HepG2 (cell line): ENCODE measurements around the gene NVL. TPM values are rescaled to one million over a fixed set of nuclear protein-coding genes. Genes with fewer than 3 reads are reported as not detected.

Source experiments
- ADNP ChIP-seq: sonication (generic); formaldehyde crosslinking; IDR thresholded peaks from 2 replicates; pipeline ENCODE4 v1.4.0; 2020; ENCODE audit warnings: missing genetic modification reagents
- BHLHE40 ChIP-seq: IDR thresholded peaks from 2 replicates; pipeline ENCODE4 v1.6.1; 2011; ENCODE audit warnings: low read length, improper control_type of control experiment
- KLF15 ChIP-seq: sonication (generic); formaldehyde crosslinking; IDR thresholded peaks from 2 replicates; pipeline ENCODE4 v1.8.1; 2023; ENCODE audit warnings: borderline replicate concordance, mild to moderate bottlenecking, inconsistent platforms, missing genetic modification reagents, mixed read lengths
- NCOA1 ChIP-seq: sonication (generic); formaldehyde crosslinking; IDR thresholded peaks from 2 replicates; pipeline ENCODE4 v1.9.0; 2021; ENCODE audit warnings: missing genetic modification reagents
- PHF5A ChIP-seq: IDR thresholded peaks from one replicate; pipeline ENCODE4 v1.6.1; 2018; ENCODE audit warnings: low read depth, missing genetic modification reagents; ENCODE audit not compliant: unreplicated experiment
- RAD21 ChIP-seq: fragments of 450-650 bp; formaldehyde crosslinking; IDR thresholded peaks from 2 replicates; pipeline ENCODE4 v1.5.0; 2020; ENCODE audit warnings: mild to moderate bottlenecking
- RBM39 ChIP-seq: fragments of 200-400 bp; formaldehyde crosslinking; IDR thresholded peaks from one replicate; pipeline ENCODE4 v1.6.1; 2018; ENCODE audit warnings: antibody characterized with exemption, mild to moderate bottlenecking, low read depth, low read length; ENCODE audit not compliant: poor library complexity, severe bottlenecking
- SMARCE1 ChIP-seq: fragments of 450-650 bp; IDR thresholded peaks from 2 replicates; pipeline ENCODE4 v1.6.1; 2017; ENCODE audit warnings: borderline replicate concordance
- TSC22D2 ChIP-seq: sonication (generic); formaldehyde crosslinking; IDR thresholded peaks from 2 replicates; pipeline ENCODE4 v1.5.1; 2020; ENCODE audit warnings: missing genetic modification reagents, mild to moderate bottlenecking, borderline replicate concordance
- ZIK1 ChIP-seq: sonication (generic); formaldehyde crosslinking; IDR thresholded peaks from 2 replicates; pipeline ENCODE4 v1.5.0; 2020; ENCODE audit warnings: mild to moderate bottlenecking, low read depth, missing genetic modification reagents, borderline replicate concordance
- ZNF143 ChIP-seq: sonication (generic); formaldehyde crosslinking; IDR thresholded peaks from 2 replicates; pipeline ENCODE4 v1.4.0; 2020; ENCODE audit warnings: missing genetic modification reagents
- ZNF260 ChIP-seq: sonication (generic); formaldehyde crosslinking; IDR thresholded peaks from 2 replicates; pipeline ENCODE4 v1.4.0; 2020; ENCODE audit warnings: missing genetic modification reagents, low read depth, mild to moderate bottlenecking, borderline replicate concordance
- ZNF282 ChIP-seq: fragments of 450-650 bp; IDR thresholded peaks from 2 replicates; pipeline ENCODE4 v1.6.1; 2018; ENCODE audit not compliant: partially characterized antibody
- ZNF3 ChIP-seq: IDR thresholded peaks from 2 replicates; pipeline ENCODE4 v1.7.0; 2017; ENCODE audit warnings: inconsistent platforms
- ZNF34 ChIP-seq: sonication (generic); formaldehyde crosslinking; IDR thresholded peaks from 2 replicates; pipeline ENCODE4 v1.4.0; 2020; ENCODE audit warnings: mild to moderate bottlenecking, missing genetic modification reagents, borderline replicate concordance
- ZNF501 ChIP-seq: sonication (generic); formaldehyde crosslinking; IDR thresholded peaks from 2 replicates; pipeline ENCODE4 v1.5.1; 2020; ENCODE audit warnings: mild to moderate bottlenecking, moderate library complexity, missing genetic modification reagents
- ZNF619 ChIP-seq: sonication (generic); formaldehyde crosslinking; IDR thresholded peaks from 2 replicates; pipeline ENCODE4 v1.4.0; 2020; ENCODE audit warnings: mild to moderate bottlenecking, missing genetic modification reagents
- ZNF788 ChIP-seq: sonication (generic); formaldehyde crosslinking; IDR thresholded peaks from 2 replicates; pipeline ENCODE4 v1.5.0; 2020; ENCODE audit warnings: mild to moderate bottlenecking, missing genetic modification reagents, borderline replicate concordance
- ZNF891 ChIP-seq: sonication (generic); formaldehyde crosslinking; IDR thresholded peaks from 2 replicates; pipeline ENCODE4 v1.5.0; 2020; ENCODE audit warnings: mild to moderate bottlenecking, missing genetic modification reagents
- polyA plus RNA-seq, 8 experiments: library from polyadenylated mRNA; depleted of rRNA in 3 of 8; stranded (reverse) in 7 of 8; unstranded in 1 of 8; fragments of >200 nt; fragmentation: Illumina TruSeq in 4 of 8; extraction: Trizol in 4 of 8; gene quantifications; 2 replicates each; pipeline versions ENCODE4 v1.2.1 to v1.2.3, GENCODE V29; 2011 to 2016; ENCODE audit warnings: low read depth in 4 of 8, missing spikeins in 1 of 8, mixed read lengths in 1 of 8; ENCODE audit not compliant: insufficient read depth in 1 of 8
- total RNA-seq, 5 experiments: library from RNA; depleted of rRNA; stranded (reverse); fragments of >200 nt; fragmentation: Illumina TruSeq; extraction: Trizol; gene quantifications; 2 replicates each; pipeline ENCODE4 v1.2.3, GENCODE V29; 2016; ENCODE audit warnings: low read depth in 1 of 5
- TF ChIP-seq, protein P1 (sequence below): sonication (generic); formaldehyde crosslinking; IDR thresholded peaks from 2 replicates; pipeline ENCODE4 v1.8.0; 2022; ENCODE audit warnings: mild to moderate bottlenecking, missing genetic modification reagents; ENCODE audit not compliant: insufficient replicate concordance
- TF ChIP-seq, protein P2 (sequence below): sonication (generic); formaldehyde crosslinking; IDR thresholded peaks from 2 replicates; pipeline ENCODE4 v1.4.0; 2020; ENCODE audit warnings: missing genetic modification reagents
- TF ChIP-seq, protein P3 (sequence below): sonication (generic); formaldehyde crosslinking; IDR thresholded peaks from 2 replicates; pipeline ENCODE4 v1.8.0; 2022; ENCODE audit warnings: mild to moderate bottlenecking, missing genetic modification reagents, moderate library complexity

Gene NVL
- total and polyA plus RNA-seq, 2 of the 13 experiments (the other 11 are each of a cell fraction or from before 2014, with no cell fraction given): 8.3 to 21.0 TPM

DNA sequence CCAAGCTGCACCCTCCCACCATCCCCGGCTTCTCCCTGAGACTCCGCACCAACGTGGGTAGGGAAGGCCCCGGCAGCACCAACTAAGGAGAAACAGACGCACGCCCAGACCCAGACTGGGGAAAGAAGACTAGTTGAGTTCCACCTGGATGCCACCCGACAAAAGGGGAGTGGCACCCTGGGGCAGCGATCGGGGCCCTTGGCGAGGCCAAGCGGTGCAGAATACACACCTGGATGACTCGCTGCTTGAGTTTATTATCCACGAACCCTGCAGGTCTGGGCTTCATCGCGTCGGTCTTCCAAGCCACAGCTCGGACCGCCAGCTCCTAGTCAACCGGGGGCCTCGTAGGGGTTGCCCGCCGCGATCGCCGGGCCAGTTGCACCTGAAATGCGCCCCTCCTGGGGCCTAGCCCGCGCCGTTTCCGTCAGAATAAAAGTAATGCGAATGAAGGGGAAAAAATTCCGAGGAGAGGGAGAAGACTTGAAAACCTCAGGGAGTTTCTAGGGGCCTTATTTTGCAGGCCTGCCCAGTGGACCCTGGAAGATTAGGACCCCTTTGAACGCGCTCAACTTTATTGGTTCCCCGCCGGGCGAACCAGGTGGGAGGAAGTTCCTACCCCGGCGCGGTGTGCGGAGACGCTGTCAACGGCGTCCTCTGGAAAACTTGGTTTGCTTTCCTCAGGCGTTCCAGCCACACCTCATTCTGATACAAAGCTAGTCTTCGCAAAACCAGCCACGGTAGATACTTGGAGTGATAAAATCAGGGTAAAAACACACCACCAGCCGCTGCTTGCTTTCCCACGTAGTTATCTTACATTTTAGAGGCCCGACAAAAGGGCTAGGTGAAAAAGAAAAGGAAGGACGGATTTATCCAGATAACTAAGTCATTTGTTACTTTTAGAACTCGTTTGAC, at the start of gene NVL (continued):
- no peak for TF ChIP-seq PHF5A (CRISPR knock-in tag)
- TF ChIP-seq ZNF619 (CRISPR knock-in tag): 0 out of 2 replicates have a peak, but pooled peaks have one; percentile 60
- TF ChIP-seq, protein P1, sequence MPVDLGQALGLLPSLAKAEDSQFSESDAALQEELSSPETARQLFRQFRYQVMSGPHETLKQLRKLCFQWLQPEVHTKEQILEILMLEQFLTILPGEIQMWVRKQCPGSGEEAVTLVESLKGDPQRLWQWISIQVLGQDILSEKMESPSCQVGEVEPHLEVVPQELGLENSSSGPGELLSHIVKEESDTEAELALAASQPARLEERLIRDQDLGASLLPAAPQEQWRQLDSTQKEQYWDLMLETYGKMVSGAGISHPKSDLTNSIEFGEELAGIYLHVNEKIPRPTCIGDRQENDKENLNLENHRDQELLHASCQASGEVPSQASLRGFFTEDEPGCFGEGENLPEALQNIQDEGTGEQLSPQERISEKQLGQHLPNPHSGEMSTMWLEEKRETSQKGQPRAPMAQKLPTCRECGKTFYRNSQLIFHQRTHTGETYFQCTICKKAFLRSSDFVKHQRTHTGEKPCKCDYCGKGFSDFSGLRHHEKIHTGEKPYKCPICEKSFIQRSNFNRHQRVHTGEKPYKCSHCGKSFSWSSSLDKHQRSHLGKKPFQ (CRISPR knock-in tag): no peak
- no peak for TF ChIP-seq SMARCE1
- no peak for TF ChIP-seq NCOA1 (CRISPR knock-in tag)
- no peak for TF ChIP-seq ZNF3 (CRISPR knock-in tag)
- peak; percentile 37 for TF ChIP-seq RBM39
- TF ChIP-seq ZNF501 (CRISPR knock-in tag): peak; percentile 80
- no peak for TF ChIP-seq ZNF282
- TF ChIP-seq, protein P2, sequence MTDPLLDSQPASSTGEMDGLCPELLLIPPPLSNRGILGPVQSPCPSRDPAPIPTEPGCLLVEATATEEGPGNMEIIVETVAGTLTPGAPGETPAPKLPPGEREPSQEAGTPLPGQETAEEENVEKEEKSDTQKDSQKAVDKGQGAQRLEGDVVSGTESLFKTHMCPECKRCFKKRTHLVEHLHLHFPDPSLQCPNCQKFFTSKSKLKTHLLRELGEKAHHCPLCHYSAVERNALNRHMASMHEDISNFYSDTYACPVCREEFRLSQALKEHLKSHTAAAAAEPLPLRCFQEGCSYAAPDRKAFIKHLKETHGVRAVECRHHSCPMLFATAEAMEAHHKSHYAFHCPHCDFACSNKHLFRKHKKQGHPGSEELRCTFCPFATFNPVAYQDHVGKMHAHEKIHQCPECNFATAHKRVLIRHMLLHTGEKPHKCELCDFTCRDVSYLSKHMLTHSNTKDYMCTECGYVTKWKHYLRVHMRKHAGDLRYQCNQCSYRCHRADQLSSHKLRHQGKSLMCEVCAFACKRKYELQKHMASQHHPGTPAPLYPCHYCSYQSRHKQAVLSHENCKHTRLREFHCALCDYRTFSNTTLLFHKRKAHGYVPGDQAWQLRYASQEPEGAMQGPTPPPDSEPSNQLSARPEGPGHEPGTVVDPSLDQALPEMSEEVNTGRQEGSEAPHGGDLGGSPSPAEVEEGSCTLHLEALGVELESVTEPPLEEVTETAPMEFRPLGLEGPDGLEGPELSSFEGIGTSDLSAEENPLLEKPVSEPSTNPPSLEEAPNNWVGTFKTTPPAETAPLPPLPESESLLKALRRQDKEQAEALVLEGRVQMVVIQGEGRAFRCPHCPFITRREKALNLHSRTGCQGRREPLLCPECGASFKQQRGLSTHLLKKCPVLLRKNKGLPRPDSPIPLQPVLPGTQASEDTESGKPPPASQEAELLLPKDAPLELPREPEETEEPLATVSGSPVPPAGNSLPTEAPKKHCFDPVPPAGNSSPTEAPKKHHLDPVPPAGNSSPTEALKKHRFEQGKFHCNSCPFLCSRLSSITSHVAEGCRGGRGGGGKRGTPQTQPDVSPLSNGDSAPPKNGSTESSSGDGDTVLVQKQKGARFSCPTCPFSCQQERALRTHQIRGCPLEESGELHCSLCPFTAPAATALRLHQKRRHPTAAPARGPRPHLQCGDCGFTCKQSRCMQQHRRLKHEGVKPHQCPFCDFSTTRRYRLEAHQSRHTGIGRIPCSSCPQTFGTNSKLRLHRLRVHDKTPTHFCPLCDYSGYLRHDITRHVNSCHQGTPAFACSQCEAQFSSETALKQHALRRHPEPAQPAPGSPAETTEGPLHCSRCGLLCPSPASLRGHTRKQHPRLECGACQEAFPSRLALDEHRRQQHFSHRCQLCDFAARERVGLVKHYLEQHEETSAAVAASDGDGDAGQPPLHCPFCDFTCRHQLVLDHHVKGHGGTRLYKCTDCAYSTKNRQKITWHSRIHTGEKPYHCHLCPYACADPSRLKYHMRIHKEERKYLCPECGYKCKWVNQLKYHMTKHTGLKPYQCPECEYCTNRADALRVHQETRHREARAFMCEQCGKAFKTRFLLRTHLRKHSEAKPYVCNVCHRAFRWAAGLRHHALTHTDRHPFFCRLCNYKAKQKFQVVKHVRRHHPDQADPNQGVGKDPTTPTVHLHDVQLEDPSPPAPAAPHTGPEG: no peak
- no peak for TF ChIP-seq ZNF34 (CRISPR knock-in tag)
- no peak for TF ChIP-seq BHLHE40
- TF ChIP-seq, protein P3, sequence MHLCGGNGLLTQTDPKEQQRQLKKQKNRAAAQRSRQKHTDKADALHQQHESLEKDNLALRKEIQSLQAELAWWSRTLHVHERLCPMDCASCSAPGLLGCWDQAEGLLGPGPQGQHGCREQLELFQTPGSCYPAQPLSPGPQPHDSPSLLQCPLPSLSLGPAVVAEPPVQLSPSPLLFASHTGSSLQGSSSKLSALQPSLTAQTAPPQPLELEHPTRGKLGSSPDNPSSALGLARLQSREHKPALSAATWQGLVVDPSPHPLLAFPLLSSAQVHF (CRISPR knock-in tag): no peak
- no peak; the same call in 1 of the 2 replicates for TF ChIP-seq ZNF788
- no peak for TF ChIP-seq ZNF260 (CRISPR knock-in tag)
- TF ChIP-seq RAD21: no peak
- peak; percentile 58; the same call in 1 of the 2 replicates for TF ChIP-seq ZNF891 (CRISPR knock-in tag)
- no peak for TF ChIP-seq KLF15 (CRISPR knock-in tag)
- TF ChIP-seq ZNF143 (CRISPR knock-in tag): peak; percentile 55; the same call in 1 of the 2 replicates
- no peak for TF ChIP-seq ADNP
- peak; percentile 38; the same call in 1 of the 2 replicates for TF ChIP-seq ZIK1 (CRISPR knock-in tag)
- TF ChIP-seq TSC22D2: no peak; the same call in 1 of the 2 replicates
